ENCODE data around the gene LUC7L2.
"Not testable (repeated sequence)": the region's sequence is repeated elsewhere in the genome, so short reads cannot be mapped to it uniquely, and the experiment has no call there.

Gene LUC7L2, protein sequence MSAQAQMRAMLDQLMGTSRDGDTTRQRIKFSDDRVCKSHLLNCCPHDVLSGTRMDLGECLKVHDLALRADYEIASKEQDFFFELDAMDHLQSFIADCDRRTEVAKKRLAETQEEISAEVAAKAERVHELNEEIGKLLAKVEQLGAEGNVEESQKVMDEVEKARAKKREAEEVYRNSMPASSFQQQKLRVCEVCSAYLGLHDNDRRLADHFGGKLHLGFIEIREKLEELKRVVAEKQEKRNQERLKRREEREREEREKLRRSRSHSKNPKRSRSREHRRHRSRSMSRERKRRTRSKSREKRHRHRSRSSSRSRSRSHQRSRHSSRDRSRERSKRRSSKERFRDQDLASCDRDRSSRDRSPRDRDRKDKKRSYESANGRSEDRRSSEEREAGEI

DNA sequence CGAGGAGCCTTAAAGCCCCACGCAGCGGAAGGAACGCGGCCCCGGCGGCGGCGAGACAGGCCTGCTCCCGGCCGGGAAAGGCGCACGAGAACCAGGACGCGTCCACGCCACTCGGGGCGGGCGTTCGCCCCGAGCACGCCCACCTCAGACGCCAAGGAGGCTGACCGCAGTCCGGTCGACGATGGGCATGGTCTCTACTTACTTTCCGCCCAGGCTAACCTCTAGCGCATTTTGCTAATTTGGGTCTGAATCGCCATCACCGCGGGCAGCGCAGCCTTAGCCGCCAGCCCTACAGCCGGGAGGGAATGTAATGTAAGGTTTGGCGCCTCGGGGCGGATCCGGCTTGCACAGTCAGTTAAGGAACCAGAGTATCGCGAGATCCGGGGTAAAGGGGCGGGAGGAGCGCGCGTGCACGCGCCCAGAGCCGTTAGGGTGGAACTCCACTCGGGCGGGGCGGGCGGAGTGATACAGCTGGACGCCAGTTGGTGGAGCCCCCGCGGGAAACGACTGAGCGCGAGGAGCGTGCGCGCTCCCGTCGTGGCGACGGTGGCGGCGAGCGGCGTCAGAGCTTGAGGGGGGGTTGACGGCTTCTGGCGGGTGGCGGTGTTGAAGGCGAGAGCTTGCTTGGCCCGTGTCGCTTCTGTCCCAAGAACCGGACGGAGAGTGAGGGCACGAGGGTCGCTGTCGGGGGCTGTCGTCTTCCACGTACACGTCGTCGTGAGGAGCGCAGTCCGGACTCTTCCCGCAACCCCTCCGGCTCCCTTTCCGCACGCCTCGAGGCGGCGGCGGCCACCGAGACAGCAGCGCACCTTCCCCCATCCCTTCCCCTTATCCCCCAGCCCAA lies at the start of gene LUC7L2:
Gene LUC7L2 (plus strand): TSS at position 529 of the 844 bp plus-strand sequence. CDS start 368 bp downstream, outside the sequence.
- peak; percentile 97 for DNase-seq (ENCODE audit: low read depth, low spot score)

DNA sequence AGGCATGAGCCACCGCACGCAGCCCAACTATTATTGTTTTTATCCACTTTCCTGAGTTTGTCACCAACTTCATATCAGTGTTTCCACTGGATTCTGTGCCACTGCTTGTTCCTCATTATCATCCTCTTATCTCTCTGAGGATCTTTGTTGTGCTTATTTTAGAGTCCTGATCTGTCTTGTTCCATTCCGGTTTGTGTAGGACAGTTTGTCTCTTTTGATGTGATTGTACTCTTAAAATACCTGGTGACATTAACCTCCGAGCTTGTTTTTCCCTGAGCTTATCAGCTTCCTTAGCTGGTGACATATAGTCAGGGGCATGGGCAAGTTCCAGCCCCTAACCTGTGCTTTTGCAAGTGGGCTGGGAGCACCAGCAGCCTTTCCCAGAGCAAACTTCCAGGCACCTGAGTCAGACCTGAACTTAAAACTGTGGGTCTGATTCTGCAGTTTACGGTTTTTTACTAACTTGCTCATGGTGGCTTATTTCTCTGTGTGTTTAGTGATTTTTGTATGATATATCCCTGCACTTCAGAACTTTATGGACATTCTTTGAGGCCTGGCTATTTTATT lies 41.7 kb upstream of the LUC7L2 start:
- no peak for DNase-seq (ENCODE audit: low read depth, low spot score)

DNA sequence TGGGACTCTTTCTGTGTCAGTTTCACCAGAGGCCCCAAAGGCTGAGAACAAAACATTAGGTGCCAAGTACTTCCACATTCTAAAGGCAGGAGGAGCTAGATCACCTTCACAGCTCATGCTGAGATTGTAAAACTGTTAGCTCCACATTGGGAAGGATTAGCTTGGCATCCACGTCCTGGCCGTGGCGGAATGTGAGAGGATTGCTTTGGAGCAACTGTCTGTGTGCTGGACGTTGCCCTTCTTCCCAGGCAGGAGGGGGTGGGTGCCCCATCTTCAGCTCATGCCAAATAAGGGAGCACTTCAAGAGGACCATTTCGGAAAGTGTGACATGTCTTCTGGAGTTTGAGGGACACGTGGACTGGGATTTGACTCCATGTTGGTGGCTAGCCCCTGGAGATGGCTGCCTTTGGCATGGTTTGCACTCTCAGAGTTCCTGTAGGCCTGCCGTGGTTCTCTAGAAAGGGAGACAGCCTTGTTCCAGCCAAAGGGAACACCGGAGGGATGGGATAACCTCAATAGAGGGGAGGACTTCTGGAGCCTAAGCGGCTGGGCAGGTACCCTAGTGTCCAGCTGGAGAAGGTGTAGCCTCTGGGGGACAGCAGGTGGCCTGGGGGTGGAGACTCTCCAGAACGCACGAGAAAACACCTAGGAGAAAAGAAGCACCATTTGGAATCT lies 38.5 kb upstream of the LUC7L2 start:
- no peak for DNase-seq (ENCODE audit: low read depth, low spot score)

DNA sequence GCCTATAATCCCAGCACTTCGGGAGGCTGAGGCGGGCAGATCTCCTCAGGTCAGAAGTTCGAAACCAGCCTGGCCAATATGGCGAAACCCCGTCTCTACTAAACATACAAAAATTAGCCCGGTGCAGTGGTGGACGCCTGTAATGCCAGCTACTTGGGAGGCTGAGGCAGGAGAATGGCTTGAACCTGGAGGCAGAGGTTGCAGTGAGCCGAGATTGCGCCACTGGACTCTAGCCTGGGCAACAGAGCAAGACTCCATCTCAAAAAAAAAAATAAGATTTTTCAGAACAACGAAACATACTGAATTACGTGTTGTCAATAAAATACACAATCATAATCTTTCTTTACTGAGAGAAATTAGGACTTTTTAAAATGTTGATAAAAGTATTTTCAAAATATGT lies 35.0 kb upstream of the LUC7L2 start:
- DNase-seq (ENCODE audit: low read depth, low spot score): not testable (repeated sequence)

DNA sequence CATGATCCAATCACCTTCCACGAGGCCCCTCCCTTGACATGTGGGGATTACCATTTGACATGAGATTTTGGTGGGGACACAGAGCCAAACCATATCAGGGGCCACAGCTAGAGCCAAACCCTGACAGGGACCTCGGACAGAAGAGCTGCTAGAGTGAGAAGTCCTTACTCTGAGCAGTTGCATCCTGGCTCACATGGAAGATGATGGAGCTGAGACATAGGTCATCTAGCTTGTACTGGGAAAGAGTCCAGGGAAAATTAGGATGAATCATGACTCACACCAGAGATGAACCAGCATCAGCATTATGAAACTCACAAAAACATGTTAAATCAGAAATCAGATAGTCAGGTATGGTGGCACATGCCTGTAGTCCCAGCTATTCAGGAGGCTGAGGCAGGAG lies 31.3 kb upstream of the LUC7L2 start:
- DNase-seq (ENCODE audit: low read depth, low spot score): no peak

DNA sequence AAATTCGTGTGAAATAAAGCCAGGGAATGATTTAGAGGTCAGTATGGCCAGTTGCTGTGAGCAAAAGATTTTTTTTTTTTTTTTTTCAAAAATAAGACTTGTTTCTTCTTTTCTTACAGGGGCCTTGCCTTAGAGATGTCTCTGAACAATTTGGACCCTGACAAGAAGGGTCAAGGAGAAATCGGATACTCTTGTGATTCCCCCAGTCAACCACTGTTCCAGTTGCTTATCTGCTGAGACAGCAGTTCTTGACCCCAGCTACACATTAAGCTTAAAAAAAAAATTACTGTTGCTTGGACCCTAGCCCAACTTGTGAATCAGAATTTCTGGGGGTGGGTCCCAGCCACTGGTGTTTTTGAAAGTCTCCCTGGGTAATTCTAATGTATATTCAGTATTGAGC lies 30.6 kb upstream of the LUC7L2 start:
- no peak for DNase-seq (ENCODE audit: low read depth, low spot score)

DNA sequence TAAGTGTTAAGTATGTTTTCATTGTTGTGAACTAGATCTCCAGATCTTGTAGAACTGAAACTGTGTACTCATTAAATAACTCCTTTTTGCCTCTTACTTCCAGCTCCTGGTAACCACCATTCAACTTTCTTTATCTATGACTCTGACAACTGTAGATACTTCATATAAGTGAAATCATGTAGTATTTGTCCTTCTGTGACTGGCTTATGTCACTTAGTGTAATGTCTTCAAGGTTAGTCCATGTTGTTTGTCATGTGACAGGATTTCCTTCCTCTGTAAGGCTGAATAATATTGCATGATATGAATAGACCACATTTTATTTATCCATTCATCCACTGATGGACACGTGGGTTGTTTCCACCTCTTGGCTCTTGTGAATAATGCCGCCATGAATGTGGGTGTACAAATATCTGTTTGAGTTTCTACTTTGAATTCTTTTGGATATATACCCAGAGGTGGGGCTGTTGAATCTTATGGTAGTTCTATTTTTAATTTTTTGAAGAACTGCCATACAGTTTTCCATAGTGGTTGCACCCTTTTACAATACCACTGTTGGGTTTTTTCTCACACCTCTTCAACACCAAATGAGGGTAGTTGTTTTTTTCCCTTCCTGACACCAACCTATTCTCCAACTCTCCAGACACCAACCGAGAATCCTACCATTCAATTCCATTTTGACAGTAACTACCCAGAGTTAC lies 29.2 kb upstream of the LUC7L2 start:
- DNase-seq (ENCODE audit: low read depth, low spot score): no peak

DNA sequence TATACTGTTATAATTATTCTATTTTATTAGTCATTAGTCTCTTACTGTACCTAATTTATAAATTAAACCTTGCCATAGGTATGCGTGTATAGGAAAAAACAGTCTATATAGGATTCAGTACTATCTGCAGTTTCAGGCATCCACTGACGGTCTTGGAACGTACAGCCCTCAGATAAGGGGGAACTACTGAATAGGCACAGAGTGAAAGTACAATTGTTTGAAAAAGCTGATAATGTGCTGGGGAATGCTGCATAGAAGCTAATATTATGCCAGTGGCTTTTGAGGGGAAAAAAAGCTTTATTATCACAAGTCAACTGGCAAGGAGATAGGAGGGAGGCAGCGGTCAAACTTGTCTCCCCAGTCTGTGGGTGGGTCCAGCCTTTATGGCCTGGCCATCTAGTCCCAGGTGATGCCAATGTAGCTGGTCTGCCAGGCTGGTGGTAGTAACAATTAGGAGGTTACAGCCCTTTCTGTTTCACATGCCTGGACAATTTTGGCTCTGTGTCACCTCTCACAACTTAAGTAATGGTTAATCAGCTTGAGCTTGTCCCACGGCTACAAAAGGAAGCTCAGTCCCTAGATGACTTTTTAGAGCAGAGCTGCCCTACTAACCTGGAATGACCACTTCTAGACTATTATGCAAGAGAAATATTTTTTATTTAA lies 26.9 kb upstream of the LUC7L2 start:
- no peak for DNase-seq (ENCODE audit: low read depth, low spot score)

DNA sequence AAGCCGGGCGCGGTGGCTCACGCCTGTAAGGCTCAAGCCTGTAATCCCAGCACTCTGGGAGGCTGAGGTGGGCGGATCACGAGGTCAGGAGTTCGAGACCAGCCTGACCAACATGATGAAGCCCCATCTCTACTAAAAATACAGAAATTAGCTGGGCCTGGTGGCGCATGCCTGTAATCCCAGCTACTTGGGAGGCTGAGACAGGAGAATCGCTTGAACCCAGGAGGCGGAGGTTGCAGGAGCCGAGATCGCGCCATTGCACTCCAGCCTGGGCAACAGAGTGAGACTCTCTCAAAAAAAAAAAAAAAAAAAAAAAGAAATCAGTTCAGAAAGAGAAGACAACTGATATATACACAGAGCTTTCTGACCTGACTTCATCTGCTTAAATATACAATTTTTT lies 26.3 kb upstream of the LUC7L2 start:
- not testable (repeated sequence) for DNase-seq (ENCODE audit: low read depth, low spot score)

DNA sequence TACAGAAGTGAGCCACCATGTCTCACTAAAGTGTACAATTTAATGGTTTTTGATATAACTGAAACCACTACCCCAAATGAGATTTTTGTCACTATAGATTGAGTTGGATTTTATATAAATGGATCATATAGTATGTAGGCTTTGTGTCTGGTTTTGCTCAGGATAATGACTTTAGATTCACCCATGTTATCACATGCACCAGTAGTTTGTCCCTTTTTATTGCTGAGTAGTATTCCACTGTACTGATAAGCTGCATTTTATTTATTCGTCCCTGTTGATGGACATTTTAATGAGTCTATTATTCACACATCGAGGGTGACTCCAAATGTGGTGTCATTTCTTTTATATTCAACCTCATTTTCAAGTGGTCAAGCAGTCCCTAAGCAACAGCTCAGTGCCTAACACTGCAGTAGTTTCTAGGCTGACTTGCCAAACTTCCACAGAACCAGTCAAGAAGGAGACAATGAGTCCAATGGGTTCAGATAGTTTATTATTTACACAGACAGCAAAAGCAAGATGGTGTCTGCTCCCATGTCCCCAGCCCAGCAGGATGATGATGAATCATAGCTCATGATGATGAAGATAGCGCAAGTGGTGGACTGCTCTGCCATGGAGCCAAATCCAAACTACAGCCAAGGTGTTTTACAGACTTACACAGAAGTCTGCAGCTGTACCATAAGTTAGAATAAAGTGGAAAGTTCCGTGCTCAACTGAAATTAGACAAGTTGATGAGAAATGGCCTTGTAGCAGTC lies 25.1 kb upstream of the LUC7L2 start:
- DNase-seq (ENCODE audit: low read depth, low spot score): no peak

DNA sequence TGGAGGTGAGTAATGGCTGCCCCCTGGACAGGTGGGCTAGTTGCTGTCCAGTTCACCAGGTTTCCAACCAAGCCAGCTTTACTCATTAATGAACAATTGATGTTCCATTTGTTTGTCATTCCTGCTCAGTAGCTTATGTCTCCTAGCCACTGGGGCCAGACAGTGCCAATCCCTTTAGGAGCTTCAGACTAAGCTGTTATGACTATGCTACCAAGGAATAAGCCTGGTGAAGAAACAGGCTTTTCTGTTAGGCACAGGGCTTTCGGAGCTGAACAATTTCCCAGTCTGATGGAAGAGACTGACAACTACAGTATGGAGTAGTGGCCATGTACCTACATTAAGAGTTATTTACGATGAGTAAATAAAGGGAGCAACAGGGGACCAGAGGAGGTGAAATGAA lies 20.7 kb upstream of the LUC7L2 start:
- DNase-seq (ENCODE audit: low read depth, low spot score): no peak

DNA sequence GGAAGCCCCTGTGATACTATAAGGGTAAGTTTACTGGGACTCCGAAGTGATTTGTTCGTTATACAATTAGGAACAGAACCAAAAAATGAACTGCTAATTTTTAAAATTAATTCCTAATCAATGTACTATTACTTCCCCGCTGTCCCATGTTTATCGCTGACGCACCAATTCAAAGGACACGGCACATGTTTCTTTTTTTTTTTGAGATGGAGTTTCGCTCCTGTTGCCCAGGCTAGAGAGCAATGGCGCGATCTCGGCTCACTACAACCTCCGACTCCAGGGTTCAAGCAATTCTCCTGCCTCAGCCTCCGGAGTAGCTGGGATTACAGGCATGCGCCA lies 20.0 kb upstream of the LUC7L2 start:
- DNase-seq (ENCODE audit: low read depth, low spot score): no peak

DNA sequence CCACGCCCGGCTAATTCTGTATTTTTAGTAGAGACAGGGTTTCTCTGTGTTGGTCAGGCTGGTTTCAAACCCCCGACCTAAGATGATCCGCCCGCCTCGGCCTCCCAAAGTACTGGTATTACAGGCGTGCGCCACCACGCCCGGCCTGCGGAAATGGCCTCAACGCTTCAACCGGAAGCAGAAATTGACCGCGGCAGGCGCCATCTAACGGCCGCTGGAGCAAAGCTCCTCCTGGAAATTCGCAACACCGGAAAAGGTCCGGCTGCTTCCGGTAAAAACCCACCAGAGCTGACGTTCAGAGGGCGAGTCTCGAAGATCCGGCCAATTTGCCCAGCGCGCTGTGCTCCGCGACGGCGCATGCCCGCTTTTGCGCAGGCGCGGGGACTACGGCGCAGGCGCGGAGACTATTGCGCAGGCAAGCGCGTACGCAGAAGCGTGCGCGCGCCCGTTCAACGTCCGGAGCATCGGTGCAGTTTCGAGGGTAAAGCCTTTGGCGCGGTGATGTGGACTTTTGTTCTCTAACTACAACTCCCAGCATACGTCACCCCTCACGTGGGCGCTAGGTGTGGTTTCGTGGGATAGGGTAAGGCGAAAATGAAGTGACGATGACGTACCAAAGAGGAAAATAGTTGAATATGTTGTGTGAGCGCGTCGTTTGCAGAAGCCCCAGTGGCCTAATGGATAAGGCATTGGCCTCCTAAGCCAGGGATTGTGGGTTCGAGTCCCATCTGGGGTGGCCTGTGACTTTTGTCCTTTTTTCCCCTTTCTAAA lies 19.5 kb upstream of the LUC7L2 start:
- DNase-seq (ENCODE audit: low read depth, low spot score): peak; percentile 100

DNA sequence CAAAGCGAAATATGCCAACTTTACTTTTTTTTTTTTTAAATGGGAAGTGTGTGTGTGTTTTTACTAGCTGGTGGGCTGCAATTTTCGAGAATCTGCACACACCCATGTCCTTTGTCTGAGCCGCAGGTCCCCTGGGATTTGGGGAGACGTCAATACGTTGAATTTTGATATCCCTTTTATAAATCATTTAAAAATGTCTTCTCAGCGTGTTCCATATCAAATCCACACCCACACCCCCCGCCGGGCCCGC lies 19.0 kb upstream of the LUC7L2 start:
- no peak for DNase-seq (ENCODE audit: low read depth, low spot score)

DNA sequence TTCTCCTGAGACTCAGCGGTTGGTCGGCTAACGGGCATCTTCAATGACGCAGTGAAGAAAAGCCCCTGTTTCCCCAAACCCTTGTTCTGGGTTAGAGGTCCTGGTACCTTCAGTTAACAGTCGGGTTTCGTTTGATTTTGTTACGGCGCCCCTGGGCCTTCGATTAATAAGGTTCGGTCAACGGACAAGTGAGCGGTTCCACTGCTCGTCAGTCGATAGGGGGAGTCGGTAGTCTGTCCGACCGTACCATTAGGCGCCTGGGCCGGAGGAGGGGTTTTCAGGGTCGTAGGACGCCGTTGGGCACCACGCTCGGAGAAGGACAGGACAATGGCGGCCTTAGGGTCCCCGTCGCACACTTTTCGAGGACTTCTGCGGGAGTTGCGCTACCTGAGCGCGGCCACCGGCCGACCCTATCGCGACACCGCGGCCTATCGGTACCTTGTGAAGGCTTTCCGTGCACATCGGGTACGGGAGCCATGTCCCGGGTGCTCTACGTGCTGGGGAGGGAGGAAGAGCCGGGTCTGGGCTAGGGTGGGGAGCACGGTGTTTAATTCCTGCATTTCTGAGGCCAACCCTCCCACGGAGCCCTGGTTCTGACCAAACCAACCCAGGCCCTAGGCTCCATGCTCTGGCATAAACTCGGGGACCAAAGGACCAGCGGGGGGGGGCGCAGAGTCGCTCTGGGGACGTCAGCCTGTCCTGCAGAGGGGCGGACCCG lies 18.5 kb upstream of the LUC7L2 start, which contains the start of gene FMC1:
Gene FMC1 (plus strand): TSS at position 280 of the 718 bp plus-strand sequence. CDS start 48 bp downstream, at position 328.
- peak; percentile 85 for DNase-seq (ENCODE audit: low read depth, low spot score)

DNA sequence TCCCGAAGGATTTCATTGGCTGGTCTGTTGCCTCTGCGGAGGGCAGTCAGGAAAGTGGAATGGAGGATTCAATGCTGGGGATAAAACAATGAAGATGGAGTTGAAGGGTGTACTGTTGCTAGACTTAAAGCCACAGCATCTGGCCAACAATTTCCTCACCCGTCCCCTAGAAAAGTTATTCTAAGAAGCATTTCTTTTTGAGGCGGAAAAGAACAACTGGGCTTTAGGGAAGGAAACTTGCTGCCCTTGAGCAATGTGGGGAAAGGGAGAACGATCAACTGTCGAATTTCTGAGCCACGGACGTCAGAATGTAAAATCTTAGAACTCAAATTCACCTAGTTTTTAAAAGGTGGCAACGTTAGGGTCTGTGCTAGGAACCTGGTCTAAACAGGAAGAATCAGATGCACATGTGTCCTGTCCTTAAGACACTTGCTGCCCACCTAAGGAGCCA lies 17.9 kb upstream of the LUC7L2 start:
- no peak for DNase-seq (ENCODE audit: low read depth, low spot score)

DNA sequence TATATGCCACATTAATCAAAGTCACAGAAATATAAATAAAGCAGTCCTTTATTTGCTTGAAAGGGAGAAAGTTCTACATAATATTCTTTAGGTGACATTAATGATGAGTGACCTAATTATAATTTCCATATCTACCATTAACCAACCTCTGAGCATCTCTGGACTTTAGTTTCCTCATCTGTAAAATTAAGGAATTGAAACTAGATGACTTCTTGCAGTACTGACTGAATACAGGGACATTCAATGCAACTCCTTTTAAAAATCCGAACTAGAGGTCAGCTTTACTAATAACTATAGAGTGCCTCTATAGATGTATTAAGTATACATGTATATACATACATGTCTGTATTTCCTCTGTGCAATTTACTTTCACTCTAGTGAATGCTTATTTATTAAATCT lies 14.7 kb upstream of the LUC7L2 start:
- no peak for DNase-seq (ENCODE audit: low read depth, low spot score)

DNA sequence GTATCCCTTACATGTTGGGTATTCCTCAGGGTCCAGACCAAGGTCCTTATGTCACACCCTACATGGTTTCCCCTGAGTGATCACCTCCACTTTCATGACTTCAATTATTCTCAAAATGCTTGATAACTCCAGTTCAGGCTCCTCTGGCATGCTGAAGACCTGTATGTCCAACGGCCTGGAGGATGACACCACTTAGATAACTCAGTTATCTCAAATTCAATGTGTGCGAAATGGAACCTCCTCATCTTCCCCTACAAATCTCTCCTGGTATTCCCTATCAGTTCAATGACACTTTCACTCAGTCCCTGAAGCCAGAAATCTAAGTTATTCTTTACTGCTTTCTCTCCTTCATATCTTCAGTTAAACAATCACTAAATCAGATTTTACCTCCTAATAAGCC lies 8.7 kb upstream of the LUC7L2 start:
- DNase-seq (ENCODE audit: low read depth, low spot score): no peak

DNA sequence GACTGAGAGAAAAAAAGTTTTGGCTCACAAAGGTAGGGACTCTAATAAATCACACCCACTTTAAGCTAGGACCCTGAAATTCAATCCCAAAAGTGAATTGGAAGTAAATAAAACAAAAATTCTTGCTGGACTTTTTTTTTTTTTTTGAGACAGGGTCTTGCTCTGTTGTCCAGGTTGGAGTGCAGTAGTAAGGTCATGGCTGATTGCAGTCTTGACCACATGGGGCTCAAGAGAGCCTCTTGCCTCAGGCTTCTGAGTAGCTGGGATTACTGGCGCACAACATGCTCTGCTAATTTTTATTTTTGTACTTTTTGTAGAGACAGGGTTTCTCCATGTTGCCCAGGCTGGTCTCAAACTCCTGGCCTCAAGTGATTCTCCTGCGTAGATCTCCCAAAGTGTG lies 5.0 kb upstream of the LUC7L2 start:
- DNase-seq (ENCODE audit: low read depth, low spot score): no peak

Measured in brain pericyte (primary cell).